K562 (cell line): ENCODE measurements around the gene DESI2.

ENCODE experiments used
- MBD1 ChIP-seq: fragments of 250-450 bp; sonication (Bioruptor Pico); IDR thresholded peaks from 2 replicates; pipeline ENCODE4 v1.8.0; 2022; ENCODE audit warnings: inconsistent platforms
- MECOM ChIP-seq: fragments of 250-450 bp; sonication (Bioruptor Pico); IDR thresholded peaks from 2 replicates; pipeline ENCODE4 v1.8.0; 2022; ENCODE audit warnings: inconsistent platforms
- MTF1 ChIP-seq: fragments of 250-450 bp; sonication (Bioruptor Pico); IDR thresholded peaks from 2 replicates; pipeline ENCODE4 v1.9.0; 2021; ENCODE audit warnings: moderate library complexity, mild to moderate bottlenecking, inconsistent platforms, borderline replicate concordance
- NCOA2 ChIP-seq, 2 experiments: fragments of 450-650 bp; IDR thresholded peaks; 2 replicates each; pipeline ENCODE4 v1.6.1; 2018; ENCODE audit warnings: mild to moderate bottlenecking in 2 of 2, moderate library complexity in 1 of 2; ENCODE audit not compliant: partially characterized antibody in 2 of 2
- ZBED1 ChIP-seq: IDR thresholded peaks from 2 replicates; pipeline ENCODE4 v1.6.1; 2014
- ZNF23 ChIP-seq: fragments of 250-450 bp; sonication (Bioruptor Pico); IDR thresholded peaks from 2 replicates; pipeline ENCODE4 v1.4.0; 2020; ENCODE audit warnings: mild to moderate bottlenecking

GRCh38 chr1:244639561-244639960, 13.4 kb upstream of the DESI2 start:
- TF ChIP-seq MTF1 (CRISPR knock-in tag) (no peak), ZBED1 (no peak), ZNF23 (CRISPR knock-in tag) (no peak), NCOA2 (IDR thresholded peaks at IDR 0.05; ENCODE audit: partially characterized antibody in 2 of 2) (no peak), MECOM (CRISPR knock-in tag) (no peak), MBD1 (CRISPR knock-in tag) (no peak)
